Left renal cortex interstitium (tissue), 4 donors: ENCODE results near the gene IVL. TPM values are rescaled to one million over a fixed set of nuclear protein-coding genes. Genes with fewer than 3 reads are reported as not detected.

Source experiments
- DNase-seq, 4 donors: peaks; one replicate each; pipeline ENCODE4 v3.0.0-alpha.2; 2013; ENCODE audit warnings: low read depth in 4 of 4, low spot score in 2 of 4, missing footprints in 1 of 4
- polyA plus RNA-seq, 4 donors: library from polyadenylated mRNA; unstranded; fragments of 120-200 nt; gene quantifications; one replicate each; pipeline ENCODE4 v1.2.1, GENCODE V29; 2013; ENCODE audit not compliant: insufficient read length in 4 of 4

Gene IVL
- polyA plus RNA-seq, 4 donors, result 0.08 to 0.42 (median 0.30) TPM

- no peak for DNase-seq
Observed at GRCh38 chr1:152942161-152942560, 33.8 kb downstream of the IVL start.

GRCh38 chr1:152946248-152946647, 37.9 kb downstream of the IVL start:
- no peak for DNase-seq

DNA sequence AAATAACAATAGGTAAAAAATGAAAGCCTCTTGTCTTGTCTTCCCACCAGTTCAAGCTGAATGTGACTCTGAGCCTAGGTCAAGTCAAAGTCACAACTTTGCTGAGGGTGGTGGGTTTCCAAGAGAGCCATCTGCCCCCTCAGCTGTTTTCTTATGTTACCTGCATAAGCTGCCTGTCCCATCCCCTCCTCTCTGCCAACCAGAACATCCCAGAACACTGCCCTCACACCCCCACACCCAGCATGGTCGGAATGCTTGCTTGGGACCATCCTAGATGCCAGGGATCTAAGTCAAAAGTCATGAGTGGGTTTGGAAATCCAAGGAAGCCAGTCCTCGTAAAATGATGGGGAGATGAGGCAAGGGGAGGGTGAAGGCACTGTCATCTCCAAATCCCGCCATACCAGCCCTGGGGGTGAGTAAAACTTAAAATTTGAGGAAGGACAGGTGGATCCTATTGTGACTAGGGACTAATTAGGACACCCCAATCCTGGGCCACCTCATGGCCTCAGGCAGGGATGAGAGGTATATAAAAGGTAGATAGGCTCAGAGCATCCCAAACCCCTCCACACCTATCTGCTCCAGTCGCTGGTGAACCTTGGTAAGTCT, 38.4 kb downstream of the IVL start, which contains the start of gene SPRR5:
TSS of gene SPRR5 (plus strand) at position 556 of the 606 bp plus-strand sequence. CDS start 1,349 bp downstream, outside the sequence.
- no peak for DNase-seq

DNA sequence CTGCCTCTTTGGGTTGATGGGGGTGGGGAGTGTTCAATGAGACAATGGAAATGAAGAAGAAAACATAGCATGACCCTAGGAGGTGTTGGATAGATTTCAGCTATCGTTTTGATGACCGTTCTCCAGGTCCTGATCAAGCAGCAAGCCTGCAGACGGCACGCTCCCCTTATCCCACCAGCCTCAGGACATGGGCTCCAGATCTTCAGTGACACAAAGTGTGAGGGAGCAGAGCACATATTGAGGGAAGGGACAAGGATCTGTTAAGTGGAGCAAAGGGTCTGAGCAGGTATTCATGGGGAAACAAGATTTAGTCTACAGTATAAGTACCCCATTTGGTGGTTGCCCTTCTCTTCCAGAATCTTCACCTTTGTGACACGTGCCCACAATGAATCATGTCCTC, 43.4 kb downstream of the IVL start:
- no peak for DNase-seq

DNA sequence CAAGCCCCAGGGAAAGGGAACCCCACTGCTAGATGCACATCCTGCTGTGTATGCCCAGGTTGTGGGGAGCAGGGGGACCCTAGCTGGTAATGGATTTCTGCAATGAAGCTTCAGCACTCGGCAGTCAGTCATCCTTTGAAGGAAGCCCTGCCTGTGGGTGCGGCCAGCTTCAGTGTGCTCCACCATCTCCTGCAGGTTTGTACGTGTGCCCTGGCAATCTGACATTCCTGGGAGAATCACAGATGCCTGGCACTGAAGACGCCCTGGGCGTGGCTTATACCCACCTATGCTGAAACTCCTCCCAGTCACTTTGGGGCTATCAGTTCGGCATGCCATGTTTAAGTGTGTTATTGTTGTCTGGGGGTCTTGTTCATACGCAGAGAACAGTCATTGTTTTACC, 45.4 kb downstream of the IVL start:
- no peak for DNase-seq

DNA sequence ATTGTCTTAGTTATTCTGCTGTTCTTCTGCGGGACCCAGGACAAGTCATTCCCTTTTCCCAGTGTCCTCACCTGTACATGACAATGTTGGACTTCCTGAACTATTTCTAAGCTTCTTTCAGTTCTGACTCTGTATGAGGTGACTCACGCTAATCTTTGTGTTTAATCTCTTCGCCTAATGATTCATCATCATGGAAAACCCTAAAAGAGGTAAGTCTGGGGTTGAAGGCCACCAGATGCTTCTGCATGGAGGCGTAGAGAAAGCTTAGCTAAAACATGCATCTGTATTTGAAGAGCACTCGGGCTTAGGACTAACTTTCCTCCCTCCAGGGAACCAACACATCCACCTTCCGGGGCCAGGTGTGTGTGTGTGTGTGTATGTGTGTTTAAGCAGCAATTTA, 46.1 kb downstream of the IVL start:
- DNase-seq, result no peak

- no peak for DNase-seq
Observed at GRCh38 chr1:152957561-152957960, 49.2 kb downstream of the IVL start.

- DNase-seq, result no peak
Observed at GRCh38 chr1:152959273-152959672, 50.9 kb downstream of the IVL start.

GRCh38 chr1:152959801-152960451, 51.6 kb downstream of the IVL start:
- DNase-seq, result no peak

GRCh38 chr1:152960452-152961044, 52.2 kb downstream of the IVL start:
- DNase-seq, result no peak

Other genes starting within 250 kb of the IVL start
- gene LCE2D, start 245.2 kb upstream of the IVL start, polyA plus RNA-seq, result not detected
- not detected for gene LCE2C, start 233.3 kb upstream of the IVL start, polyA plus RNA-seq
- gene LCE2B, start 222.4 kb upstream of the IVL start, polyA plus RNA-seq, result not detected
- not detected for gene LCE2A, start 210.2 kb upstream of the IVL start, polyA plus RNA-seq
- not detected for gene LCE4A, start 200.4 kb upstream of the IVL start, polyA plus RNA-seq
- not detected for gene KPRP, start 150.5 kb upstream of the IVL start, polyA plus RNA-seq
- gene LCE1F, start 133.4 kb upstream of the IVL start, polyA plus RNA-seq, result not detected
- gene LCE1E, start 122.3 kb upstream of the IVL start, polyA plus RNA-seq, result not detected
- not detected for gene LCE1D, start 111.8 kb upstream of the IVL start, polyA plus RNA-seq
- not detected for gene LCE1C, start 101.9 kb upstream of the IVL start, polyA plus RNA-seq
- not detected for gene LCE1B, start 96.6 kb upstream of the IVL start, polyA plus RNA-seq
- not detected for gene LCE1A, start 81.1 kb upstream of the IVL start, polyA plus RNA-seq
- not detected for gene LCE6A, start 65.7 kb upstream of the IVL start, polyA plus RNA-seq
- gene LCE7A, start 48.5 kb upstream of the IVL start, polyA plus RNA-seq, result not detected
- not detected for gene SMCP, start 30.2 kb upstream of the IVL start, polyA plus RNA-seq
- not detected for gene SPRR5, start 38.7 kb downstream of the IVL start, polyA plus RNA-seq
- not detected for gene SPRR4, start 62.1 kb downstream of the IVL start, polyA plus RNA-seq
- not detected for gene SPRR1A, start 75.5 kb downstream of the IVL start, polyA plus RNA-seq
- gene SPRR3, start 93.2 kb downstream of the IVL start, polyA plus RNA-seq, result under 1 TPM in 3 of 4 donors, not detected in 1; 0.17 to 0.51 (median 0.18) TPM
- not detected for gene SPRR1B, start 122.7 kb downstream of the IVL start, polyA plus RNA-seq
- not detected for gene SPRR2D, start 132.6 kb downstream of the IVL start, polyA plus RNA-seq
- gene SPRR2A, start 149.0 kb downstream of the IVL start, polyA plus RNA-seq, result under 1 TPM in 1 of 4 donors, not detected in 3; 0.14 TPM
- not detected for gene SPRR2B, start 163.1 kb downstream of the IVL start, polyA plus RNA-seq
- gene SPRR2E, start 186.0 kb downstream of the IVL start, polyA plus RNA-seq, result not detected
- gene SPRR2F, start 205.0 kb downstream of the IVL start, polyA plus RNA-seq, result not detected
- not detected for gene SPRR2G, start 242.3 kb downstream of the IVL start, polyA plus RNA-seq